Suprapubic skin (tissue), 4 donors: ENCODE data around the gene MGAT5B.

Experiments used
- EP300 ChIP-seq: sonication (generic); formaldehyde crosslinking; IDR thresholded peaks from one replicate; pipeline ENCODE4 v1.6.1; 2017; ENCODE audit warnings: antibody characterized with exemption
- POLR2A ChIP-seq, 2 donors: fragments of 450-650 bp; IDR thresholded peaks; one replicate each; pipeline ENCODE4 v1.6.1; 2017; ENCODE audit warnings: antibody characterized with exemption in 2 of 2, mild to moderate bottlenecking in 2 of 2, moderate library complexity in 2 of 2
- POLR2AphosphoS5 ChIP-seq, 3 donors: sonication (generic); formaldehyde crosslinking; IDR thresholded peaks; one replicate each; pipeline ENCODE4 v1.6.1; 2017; ENCODE audit warnings: antibody characterized with exemption in 3 of 3
- TF ChIP-seq, protein P1 (sequence below), 2 donors: fragments of 200-600 bp in 1 of 2; fragments of 450-650 bp in 1 of 2; sonication (generic) in 1 of 2; IDR thresholded peaks; one replicate each; pipeline ENCODE4 v1.5.1; 2016 to 2019; ENCODE audit warnings: antibody characterized with exemption in 2 of 2, mild to moderate bottlenecking in 1 of 2, moderate library complexity in 1 of 2

DNA sequence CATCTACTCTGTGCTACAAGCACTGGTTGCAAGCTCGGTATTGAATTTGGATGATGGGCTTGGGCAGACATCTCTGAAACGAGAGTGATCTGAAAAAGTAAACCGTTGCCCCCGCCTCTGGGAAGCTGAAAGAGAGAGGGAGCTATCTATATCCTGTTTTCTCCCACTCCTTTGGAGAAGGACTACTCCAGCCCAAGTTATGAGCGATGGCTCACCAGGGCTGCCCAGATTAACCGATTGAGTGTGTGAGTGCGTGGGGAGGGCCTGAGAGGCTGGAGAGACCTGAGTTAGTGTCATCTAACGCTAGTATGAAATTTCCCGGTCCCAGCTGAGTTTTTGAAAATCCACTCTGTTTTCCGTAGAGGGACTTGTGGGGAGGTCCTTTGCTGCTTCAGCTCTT, 11.5 kb downstream of the MGAT5B start:
- TF ChIP-seq, protein P1, sequence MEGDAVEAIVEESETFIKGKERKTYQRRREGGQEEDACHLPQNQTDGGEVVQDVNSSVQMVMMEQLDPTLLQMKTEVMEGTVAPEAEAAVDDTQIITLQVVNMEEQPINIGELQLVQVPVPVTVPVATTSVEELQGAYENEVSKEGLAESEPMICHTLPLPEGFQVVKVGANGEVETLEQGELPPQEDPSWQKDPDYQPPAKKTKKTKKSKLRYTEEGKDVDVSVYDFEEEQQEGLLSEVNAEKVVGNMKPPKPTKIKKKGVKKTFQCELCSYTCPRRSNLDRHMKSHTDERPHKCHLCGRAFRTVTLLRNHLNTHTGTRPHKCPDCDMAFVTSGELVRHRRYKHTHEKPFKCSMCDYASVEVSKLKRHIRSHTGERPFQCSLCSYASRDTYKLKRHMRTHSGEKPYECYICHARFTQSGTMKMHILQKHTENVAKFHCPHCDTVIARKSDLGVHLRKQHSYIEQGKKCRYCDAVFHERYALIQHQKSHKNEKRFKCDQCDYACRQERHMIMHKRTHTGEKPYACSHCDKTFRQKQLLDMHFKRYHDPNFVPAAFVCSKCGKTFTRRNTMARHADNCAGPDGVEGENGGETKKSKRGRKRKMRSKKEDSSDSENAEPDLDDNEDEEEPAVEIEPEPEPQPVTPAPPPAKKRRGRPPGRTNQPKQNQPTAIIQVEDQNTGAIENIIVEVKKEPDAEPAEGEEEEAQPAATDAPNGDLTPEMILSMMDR (IDR thresholded peaks at IDR 0.05) = no peak
- TF ChIP-seq POLR2AphosphoS5 (IDR thresholded peaks at IDR 0.05) (no peak), EP300 (no peak), POLR2A (IDR thresholded peaks at IDR 0.05) (no peak)
